HEK293 (cell line): Measurements from ENCODE around the gene MS4A18.

ENCODE experiments used
- CTCF ChIA-PET: fragments of 350-600 bp; formaldehyde crosslinking; extraction: SDS; loops from one replicate; lab custom pipeline; 2021; ENCODE audit warnings: antibody characterized with exemption; lab: Yijun Ruan, JAX
- POLR2A ChIA-PET: fragments of 300-600 bp; formaldehyde crosslinking; extraction: SDS; loops from one replicate; lab custom pipeline; 2020; ENCODE audit warnings: antibody characterized with exemption, inconsistent platforms; lab: Yijun Ruan, JAX
- H3K27ac ChIP-seq: fragments of 200-500 bp; sonication (Bioruptor generic); 2 replicates; pipeline ENCODE4 v1.5.1; 2014; ENCODE audit warnings: low read depth, low read length, control low read depth, inconsistent platforms; ENCODE audit errors: extremely low read depth
- H3K36me3 ChIP-seq, 2 experiments: fragments of 200-500 bp in 1 of 2; sonication (Bioruptor generic) in 1 of 2; 1 replicate in 1 of 2; 2 replicates in 1 of 2; pipeline ENCODE4 v1.5.1; 2014 to 2017; ENCODE audit warnings: inconsistent platforms in 2 of 2, low read length in 2 of 2; ENCODE audit not compliant: control insufficient read depth in 2 of 2, insufficient read depth in 1 of 2
- H3K4me1 ChIP-seq: fragments of 200-500 bp; sonication (Bioruptor generic); 2 replicates; pipeline ENCODE4 v1.5.1; 2014; ENCODE audit warnings: mild to moderate bottlenecking, low read length, inconsistent platforms; ENCODE audit not compliant: control insufficient read depth, insufficient read depth
- H3K4me3 ChIP-seq: 2 replicates; pipeline ENCODE4 v1.5.1; 2011; ENCODE audit warnings: low read depth, mild to moderate bottlenecking, control low read depth, low read length, moderate library complexity
- H3K9me3 ChIP-seq: fragments of 200-500 bp; sonication (Bioruptor generic); 2 replicates; pipeline ENCODE4 v1.5.1; 2014; ENCODE audit warnings: low read depth, low read length, inconsistent platforms; ENCODE audit not compliant: control insufficient read depth, insufficient read depth
- EGR2 ChIP-seq: fragments of 450-650 bp; formaldehyde crosslinking; IDR thresholded peaks from 2 replicates; pipeline ENCODE4 v1.5.1; 2016; ENCODE audit warnings: low read depth, missing biosample characterization, missing genetic modification characterization
- GLI2 ChIP-seq: fragments of 450-650 bp; formaldehyde crosslinking; IDR thresholded peaks from 2 replicates; pipeline ENCODE4; 2017; ENCODE audit warnings: missing biosample characterization, missing genetic modification characterization, low read depth, borderline replicate concordance
- INSM2 ChIP-seq: fragments of 450-650 bp; formaldehyde crosslinking; IDR thresholded peaks from 2 replicates; pipeline ENCODE4 v1.5.1; 2016; ENCODE audit warnings: missing biosample characterization, missing genetic modification characterization
- KLF7 ChIP-seq: fragments of 450-650 bp; formaldehyde crosslinking; IDR thresholded peaks from 2 replicates; pipeline ENCODE4 v1.5.1; 2016; ENCODE audit warnings: missing biosample characterization, missing genetic modification characterization, borderline replicate concordance
- PRDM4 ChIP-seq: fragments of 450-650 bp; formaldehyde crosslinking; IDR thresholded peaks from 2 replicates; pipeline ENCODE4 v1.5.1; 2017; ENCODE audit warnings: missing biosample characterization, missing genetic modification characterization
- TRIM28 ChIP-seq: IDR thresholded peaks from 2 replicates; pipeline ENCODE4 v1.6.1; 2011; ENCODE audit warnings: low read length, control low read depth, borderline replicate concordance
- WT1 ChIP-seq: fragments of 450-650 bp; formaldehyde crosslinking; IDR thresholded peaks from 2 replicates; pipeline ENCODE4 v1.5.1; 2016; ENCODE audit warnings: missing biosample characterization, missing genetic modification characterization
- ZBTB26 ChIP-seq: fragments of 450-650 bp; formaldehyde crosslinking; optimal IDR thresholded peaks from 2 replicates; pipeline ENCODE3; 2016; ENCODE audit warnings: missing biosample characterization, mild to moderate bottlenecking, missing genetic modification characterization
- ZNF148 ChIP-seq: fragments of 450-650 bp; formaldehyde crosslinking; IDR thresholded peaks from 2 replicates; pipeline ENCODE4 v1.5.0; 2017; ENCODE audit warnings: missing biosample characterization, missing genetic modification characterization, borderline replicate concordance
- ZNF184 ChIP-seq: fragments of 450-650 bp; IDR thresholded peaks from 2 replicates; pipeline ENCODE4 v1.5.1; 2018; ENCODE audit warnings: missing biosample characterization, mild to moderate bottlenecking, missing genetic modification characterization
- ZNF223 ChIP-seq: fragments of 450-650 bp; formaldehyde crosslinking; IDR thresholded peaks from 2 replicates; pipeline ENCODE4 v1.5.1; 2016; ENCODE audit warnings: missing biosample characterization, missing genetic modification characterization
- ZNF335 ChIP-seq: fragments of 450-650 bp; formaldehyde crosslinking; conservative IDR thresholded peaks from 2 replicates; pipeline ENCODE4 v1.5.1; 2016; ENCODE audit warnings: missing biosample characterization, missing genetic modification characterization
- ZNF350 ChIP-seq: fragments of 450-650 bp; formaldehyde crosslinking; IDR thresholded peaks from 2 replicates; pipeline ENCODE4 v1.5.0; 2017; ENCODE audit warnings: missing biosample characterization, mild to moderate bottlenecking, missing genetic modification characterization
- ZNF354C ChIP-seq: fragments of 450-650 bp; formaldehyde crosslinking; IDR thresholded peaks from 2 replicates; pipeline ENCODE4 v1.5.1; 2016; ENCODE audit warnings: missing biosample characterization, missing genetic modification characterization, low read depth, borderline replicate concordance
- ZNF423 ChIP-seq: fragments of 450-650 bp; formaldehyde crosslinking; IDR thresholded peaks from 2 replicates; pipeline ENCODE4 v1.5.1; 2016; ENCODE audit warnings: missing biosample characterization, missing genetic modification characterization
- ZNF449 ChIP-seq: fragments of 450-650 bp; formaldehyde crosslinking; IDR thresholded peaks from 2 replicates; pipeline ENCODE4 v1.5.1; 2017; ENCODE audit warnings: missing biosample characterization, mild to moderate bottlenecking, missing genetic modification characterization, moderate library complexity
- ZNF510 ChIP-seq: fragments of 450-650 bp; formaldehyde crosslinking; IDR thresholded peaks from 2 replicates; pipeline ENCODE4 v1.5.1; 2018; ENCODE audit warnings: mild to moderate bottlenecking, missing genetic modification characterization, missing biosample characterization; ENCODE audit not compliant: insufficient replicate concordance
- ZNF521 ChIP-seq: fragments of 450-650 bp; formaldehyde crosslinking; IDR thresholded peaks from 2 replicates; pipeline ENCODE4 v1.5.1; 2017; ENCODE audit warnings: missing biosample characterization, mild to moderate bottlenecking, missing genetic modification characterization
- ZNF585B ChIP-seq: fragments of 450-650 bp; formaldehyde crosslinking; IDR thresholded peaks from 2 replicates; pipeline ENCODE4 v1.5.1; 2016; ENCODE audit warnings: missing biosample characterization, missing genetic modification characterization
- ZNF610 ChIP-seq: fragments of 450-650 bp; formaldehyde crosslinking; IDR thresholded peaks from 2 replicates; pipeline ENCODE4 v1.5.1; 2016; ENCODE audit warnings: missing biosample characterization, missing genetic modification characterization, borderline replicate concordance
- ZNF658 ChIP-seq: fragments of 450-650 bp; formaldehyde crosslinking; IDR thresholded peaks from 2 replicates; pipeline ENCODE4; 2016; ENCODE audit warnings: missing biosample characterization, missing genetic modification characterization
- ZNF747 ChIP-seq: fragments of 450-650 bp; formaldehyde crosslinking; IDR thresholded peaks from 2 replicates; pipeline ENCODE4 v1.5.1; 2016; ENCODE audit warnings: missing biosample characterization, missing genetic modification characterization
- ZSCAN23 ChIP-seq: fragments of 450-650 bp; formaldehyde crosslinking; IDR thresholded peaks from 2 replicates; pipeline ENCODE4 v1.5.1; 2016; ENCODE audit warnings: missing biosample characterization, missing genetic modification characterization

The MS4A18 gene

DNA sequence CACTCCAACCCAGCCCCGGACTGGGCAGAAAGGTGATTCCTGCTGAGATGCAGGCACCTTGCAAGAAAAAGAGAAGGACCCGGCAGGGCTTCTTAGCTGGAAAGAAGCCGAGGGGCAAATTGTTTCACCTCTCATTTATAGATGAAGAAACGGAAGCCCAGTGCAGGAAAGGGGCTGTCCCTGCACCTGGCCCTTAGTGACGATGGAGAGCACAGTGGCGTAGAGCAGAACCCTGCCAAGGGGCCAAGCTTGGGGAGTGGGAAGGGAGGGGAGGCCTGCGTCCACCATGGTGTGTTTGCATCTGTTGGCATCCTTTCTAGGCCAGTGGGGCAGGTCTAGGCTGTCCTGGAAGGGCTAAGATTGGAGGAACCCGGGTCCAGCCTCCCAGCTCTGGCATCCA is 24.3 kb downstream of the MS4A18 start:
- no peak overlapping the region for H3K27ac ChIP-seq
- ChIA-PET POLR2A (no interaction called here), CTCF (no interaction called here)
- no peak for TF ChIP-seq ZBTB26 (tag by site-specific recombination)
- TF ChIP-seq EGR2, result no peak
- TF ChIP-seq TRIM28, result no peak
- no peak for TF ChIP-seq ZNF184 (tag by site-specific recombination)
- TF ChIP-seq WT1 (tag by site-specific recombination), result no peak
- H3K9me3 ChIP-seq, result no peaks in the 10 kb centered on the region
- no peaks in the 10 kb centered on the region for H3K4me1 ChIP-seq
- no peaks in the 10 kb centered on the region for H3K36me3 ChIP-seq
- H3K4me3 ChIP-seq, result no peak overlapping the region

GRCh38 chr11:60750911-60751310 is 26.4 kb downstream of the MS4A18 start:
- no peak overlapping the region for H3K27ac ChIP-seq
- TF ChIP-seq ZNF521 (tag by site-specific recombination), result no peak
- TF ChIP-seq ZNF423 (tag by site-specific recombination), result no peak
- TF ChIP-seq ZNF148, result no peak
- no peak for TF ChIP-seq PRDM4 (tag by site-specific recombination)
- TF ChIP-seq INSM2, result no peak
- TF ChIP-seq ZNF449 (tag by site-specific recombination), result no peak
- no peak for TF ChIP-seq KLF7 (tag by site-specific recombination)
- TF ChIP-seq ZNF350 (tag by site-specific recombination), result no peak
- no peak for TF ChIP-seq ZNF658 (tag by site-specific recombination)
- no peak for TF ChIP-seq ZNF510
- no peak for TF ChIP-seq ZNF747
- TF ChIP-seq ZSCAN23 (tag by site-specific recombination), result no peak
- no peak for TF ChIP-seq ZNF223
- no peak for TF ChIP-seq ZNF610
- TF ChIP-seq ZNF354C (tag by site-specific recombination), result no peak
- no peak for TF ChIP-seq GLI2 (tag by site-specific recombination)
- TF ChIP-seq ZNF585B (tag by site-specific recombination), result no peak
- no peak for TF ChIP-seq ZNF335 (tag by site-specific recombination)
- TF ChIP-seq, all 188 proteins: peak for 0
- CTCF ChIA-PET, result interaction anchor here (1.1 kb wide), 1 partner anchor 30 kb away, joined by 3 read pairs; no protein-coding TSS in a partner anchor
- Histone ChIP-seq H3K9me3 (no peaks in the 10 kb centered on the region), H3K4me1 (no peaks in the 10 kb centered on the region), H3K4me3 (no peak overlapping the region), H3K36me3 (no peaks in the 10 kb centered on the region)
- POLR2A ChIA-PET, result no interaction called here
